Ovary (tissue), 3 donors: ENCODE results near the gene KCNMB1.

Source experiments
- EP300 ChIP-seq: sonication (generic); formaldehyde crosslinking; IDR thresholded peaks from one replicate; pipeline ENCODE4 v1.6.1; 2017; ENCODE audit warnings: antibody characterized with exemption
- POLR2A ChIP-seq: fragments of 450-650 bp; IDR thresholded peaks from one replicate; pipeline ENCODE4 v1.6.1; 2017; ENCODE audit warnings: antibody characterized with exemption, mild to moderate bottlenecking, moderate library complexity
- TF ChIP-seq, protein P1 (sequence below), 3 donors: fragments of 450-650 bp in 2 of 3; fragments of 200-600 bp in 1 of 3; IDR thresholded peaks; one replicate each; pipeline versions ENCODE4 v1.5.1 to v1.8.0; 2016 to 2022; ENCODE audit warnings: antibody characterized with exemption in 3 of 3, mild to moderate bottlenecking in 1 of 3
- donor health status: DM: no; HTN: no; CAD: no.

DNA sequence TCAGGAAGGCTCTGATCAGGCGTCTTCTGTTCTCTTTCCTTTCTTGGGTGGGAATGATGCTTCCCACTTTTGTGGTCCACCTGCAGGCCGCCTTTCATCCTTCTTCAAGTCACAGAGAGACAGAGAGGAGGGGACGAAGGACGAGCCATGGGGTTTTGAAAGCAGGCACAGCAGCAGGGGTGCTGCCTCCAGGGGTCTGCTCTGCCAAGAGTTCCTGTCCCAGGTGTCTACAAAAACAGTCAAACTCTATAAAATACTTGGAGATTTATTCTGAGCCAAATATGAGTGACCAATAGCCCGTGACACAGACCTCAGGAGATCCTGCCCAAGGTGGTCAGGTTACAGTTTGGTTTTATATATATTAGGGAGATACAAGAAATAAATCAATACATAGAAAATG is 57.1 kb downstream of the KCNMB1 start:
- TF ChIP-seq, protein P1, sequence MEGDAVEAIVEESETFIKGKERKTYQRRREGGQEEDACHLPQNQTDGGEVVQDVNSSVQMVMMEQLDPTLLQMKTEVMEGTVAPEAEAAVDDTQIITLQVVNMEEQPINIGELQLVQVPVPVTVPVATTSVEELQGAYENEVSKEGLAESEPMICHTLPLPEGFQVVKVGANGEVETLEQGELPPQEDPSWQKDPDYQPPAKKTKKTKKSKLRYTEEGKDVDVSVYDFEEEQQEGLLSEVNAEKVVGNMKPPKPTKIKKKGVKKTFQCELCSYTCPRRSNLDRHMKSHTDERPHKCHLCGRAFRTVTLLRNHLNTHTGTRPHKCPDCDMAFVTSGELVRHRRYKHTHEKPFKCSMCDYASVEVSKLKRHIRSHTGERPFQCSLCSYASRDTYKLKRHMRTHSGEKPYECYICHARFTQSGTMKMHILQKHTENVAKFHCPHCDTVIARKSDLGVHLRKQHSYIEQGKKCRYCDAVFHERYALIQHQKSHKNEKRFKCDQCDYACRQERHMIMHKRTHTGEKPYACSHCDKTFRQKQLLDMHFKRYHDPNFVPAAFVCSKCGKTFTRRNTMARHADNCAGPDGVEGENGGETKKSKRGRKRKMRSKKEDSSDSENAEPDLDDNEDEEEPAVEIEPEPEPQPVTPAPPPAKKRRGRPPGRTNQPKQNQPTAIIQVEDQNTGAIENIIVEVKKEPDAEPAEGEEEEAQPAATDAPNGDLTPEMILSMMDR (IDR thresholded peaks at IDR 0.05), result no peak
- TF ChIP-seq POLR2A (no peak), EP300 (no peak)
